GM23248 (cell line): Measurements from ENCODE around the gene TRAPPC3L. TPM values are rescaled to one million over a fixed set of nuclear protein-coding genes. Genes with fewer than 3 reads are reported as not detected.

ENCODE experiments used
- DNase-seq: peaks from one replicate; pipeline ENCODE4 v3.0.0-alpha.2; 2015
- H2AFZ ChIP-seq: fragments of 200-600 bp; sonication (generic); 2 replicates; pipeline ENCODE4 v1.6.1; 2016; ENCODE audit warnings: antibody characterized with exemption
- H3F3A ChIP-seq: fragments of 200-600 bp; sonication (generic); 2 replicates; pipeline ENCODE4 v1.6.1; 2016; ENCODE audit warnings: mild to moderate bottlenecking, antibody characterized with exemption, mixed run types; ENCODE audit not compliant: insufficient read depth
- H3K27ac ChIP-seq: fragments of 200-600 bp; sonication (generic); 2 replicates; pipeline ENCODE4 v1.5.1; 2016; ENCODE audit warnings: mild to moderate bottlenecking
- H3K27me3 ChIP-seq: fragments of 200-600 bp; sonication (generic); replicated peaks from 2 replicates; pipeline ENCODE4 v1.6.1; 2016; ENCODE audit warnings: mild to moderate bottlenecking; ENCODE audit not compliant: insufficient read depth
- H3K36me3 ChIP-seq: fragments of 200-600 bp; sonication (generic); 2 replicates; pipeline ENCODE4 v1.6.1; 2016; ENCODE audit warnings: low read depth, mild to moderate bottlenecking
- H3K4me1 ChIP-seq: fragments of 200-600 bp; sonication (generic); 2 replicates; pipeline ENCODE4 v1.6.1; 2016; ENCODE audit warnings: mild to moderate bottlenecking; ENCODE audit not compliant: insufficient read depth
- H3K4me2 ChIP-seq: fragments of 200-600 bp; sonication (generic); one replicate; pipeline ENCODE4 v1.6.1; 2016; ENCODE audit warnings: mild to moderate bottlenecking; ENCODE audit not compliant: unreplicated experiment
- H3K4me3 ChIP-seq: fragments of 200-600 bp; sonication (generic); 2 replicates; pipeline ENCODE4 v1.5.1; 2016; ENCODE audit warnings: mild to moderate bottlenecking
- H3K79me2 ChIP-seq: fragments of 200-600 bp; sonication (generic); 2 replicates; pipeline ENCODE4 v1.6.1; 2016; ENCODE audit warnings: mild to moderate bottlenecking; ENCODE audit not compliant: insufficient read depth
- H3K9ac ChIP-seq: fragments of 200-600 bp; sonication (generic); 2 replicates; pipeline ENCODE4 v1.6.1; 2016; ENCODE audit warnings: mild to moderate bottlenecking
- H3K9me2 ChIP-seq: fragments of 200-600 bp; sonication (generic); 2 replicates; pipeline ENCODE4 v1.6.1; 2016; ENCODE audit warnings: mixed run types, mild to moderate bottlenecking, moderate library complexity; ENCODE audit not compliant: insufficient read depth
- H3K9me3 ChIP-seq: fragments of 200-600 bp; sonication (generic); one replicate; pipeline ENCODE4 v1.6.1; 2017; ENCODE audit warnings: low read depth
- H4K20me1 ChIP-seq: fragments of 200-600 bp; sonication (generic); 2 replicates; pipeline ENCODE4 v1.6.0; 2016; ENCODE audit not compliant: insufficient read depth
- EZH2 ChIP-seq: fragments of 200-600 bp; sonication (generic); IDR thresholded peaks from 2 replicates; pipeline ENCODE4 v1.6.1; 2018; ENCODE audit warnings: antibody characterized with exemption, mild to moderate bottlenecking; ENCODE audit not compliant: insufficient read depth, poor library complexity, severe bottlenecking
- EZH2phosphoT487 ChIP-seq: fragments of 200-600 bp; sonication (generic); IDR thresholded peaks from 2 replicates; pipeline ENCODE4 v1.6.1; 2018; ENCODE audit warnings: antibody characterized with exemption, moderate library complexity, mild to moderate bottlenecking, low read depth; ENCODE audit not compliant: insufficient read depth
- WGBS, 2 experiments: methylation state at CpG; one replicate each; pipeline ENCODE4 v1.1.6; 2015 to 2017; ENCODE audit warnings: low lambda C conversion rate in 2 of 2, low coverage in 1 of 2; ENCODE audit errors: missing lambda C conversion rate in 2 of 2; 5-methylcytosine and 5-hydroxymethylcytosine counted together
- in situ Hi-C: fragments of 300-500 bp; cut with MboI; formaldehyde crosslinking; loops from 2 replicates; pipeline ENCODE4 v1.15.0; 2020
- polyA plus RNA-seq: library from polyadenylated mRNA; unstranded; fragments of >200 nt; fragmentation: Nextera tagmentation; extraction: Ambion mirVana; gene quantifications from 2 replicates; pipeline ENCODE4 v1.2.1, GENCODE V29; 2016
- total RNA-seq: library from RNA; depleted of rRNA; stranded (reverse); fragments of >200 nt; shearing (Covaris generic); gene quantifications from 2 replicates; pipeline ENCODE4 v1.2.3, GENCODE V29; 2014

TRAPPC3L gene
- total and polyA plus RNA-seq, 2 experiments from 2014 or later = not detected

DNA sequence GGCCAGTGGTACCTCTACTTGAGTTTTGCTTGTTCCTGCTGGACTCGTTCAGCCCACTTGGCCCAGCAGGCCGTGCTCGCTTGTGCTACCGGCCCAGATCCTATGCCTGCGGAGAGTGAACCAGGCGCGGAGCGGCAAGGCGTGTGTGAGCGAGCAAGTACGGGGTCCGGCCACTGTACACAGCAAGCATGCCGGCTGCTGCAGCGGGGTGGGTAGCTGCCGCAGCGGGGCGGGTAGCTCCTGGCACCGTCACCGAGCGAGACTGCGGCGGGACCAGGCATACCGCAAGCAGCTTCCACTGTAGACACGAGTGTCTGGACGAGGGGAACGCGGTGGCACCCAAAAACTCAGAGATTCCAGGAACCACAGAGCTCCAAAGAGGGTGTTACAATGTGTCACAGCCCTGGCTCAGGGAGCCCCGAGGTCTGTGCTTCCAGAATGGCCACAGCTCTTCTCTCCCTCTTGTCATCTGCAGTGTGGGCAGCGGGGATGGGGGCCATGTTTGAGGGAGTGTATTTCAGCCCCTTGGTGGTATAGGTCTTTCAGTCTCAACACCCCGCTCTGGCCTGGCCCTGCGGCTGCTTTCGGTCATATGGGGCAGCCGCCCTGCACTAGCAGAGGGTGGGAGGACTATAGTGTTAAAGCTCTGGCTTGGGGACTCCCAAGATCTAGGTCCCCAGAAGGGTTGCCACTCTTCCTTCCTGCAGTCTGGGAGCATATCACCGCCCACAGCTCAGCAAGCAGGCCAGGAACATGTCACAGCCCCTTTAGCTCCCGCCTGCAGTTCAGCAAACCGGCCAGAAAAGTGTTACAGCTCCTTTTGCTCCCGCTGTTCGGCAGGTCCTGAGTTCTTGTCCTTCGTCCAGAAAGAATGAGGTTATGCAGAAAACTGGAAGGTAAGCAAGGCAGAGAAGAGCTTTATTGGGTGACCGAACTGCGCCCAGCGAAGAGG is 19.7 kb upstream of the TRAPPC3L start:
- Histone ChIP-seq H3K4me3 (peak overlapping the region; percentile 45), H3F3A (peaks cover 15% of the 10 kb centered on the region), H3K27ac (no peak overlapping the region), H3K36me3 (no peaks in the 10 kb centered on the region), H3K9me2 (no peaks in the 10 kb centered on the region), H3K9ac (no peak overlapping the region), H3K4me1 (peaks cover 36% of the 10 kb centered on the region), H3K27me3 (no peaks in the 10 kb centered on the region), H3K79me2 (peaks cover 11% of the 10 kb centered on the region), H4K20me1 (no peaks in the 10 kb centered on the region), H3K4me2 (peak overlapping the region; percentile 66), H2AFZ (peak overlapping the region; percentile 77), H3K9me3 (no peaks in the 10 kb centered on the region)
- TF ChIP-seq EZH2phosphoT487 = no peak
- no peak for TF ChIP-seq EZH2
- peak; percentile 46 for DNase-seq
- 49 to 55% methylated on average over 42 of the region's 42 CpGs for WGBS, 2 experiments
- in situ Hi-C loops = no loop called here

DNA sequence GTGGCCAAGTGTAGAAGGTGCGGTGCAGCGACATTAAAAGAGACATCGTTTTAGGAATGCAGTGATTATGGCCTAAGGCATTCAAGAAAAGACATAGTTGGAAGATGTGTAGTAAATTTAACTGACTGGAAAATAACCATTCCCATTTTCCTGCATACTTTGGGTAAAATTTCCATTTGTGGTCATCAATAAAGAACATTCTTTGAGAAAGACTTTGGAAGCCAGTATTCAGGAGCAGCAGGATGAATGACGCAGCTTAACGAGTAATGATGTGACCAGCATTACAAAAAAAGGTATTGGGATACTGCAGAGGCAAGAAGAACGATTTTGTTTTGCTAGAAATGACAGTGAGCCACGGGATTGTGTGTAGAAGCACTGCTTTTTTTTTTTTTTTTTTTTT is 18.8 kb upstream of the TRAPPC3L start:
- in situ Hi-C loops = no loop called here
- Histone ChIP-seq H3K9me2 (no peaks in the 10 kb centered on the region), H3K27me3 (no peaks in the 10 kb centered on the region), H3K9ac (no peak overlapping the region), H4K20me1 (no peaks in the 10 kb centered on the region), H3K4me3 (no peak overlapping the region), H3K4me2 (peak overlapping the region; percentile 66), H3K79me2 (0 out of 2 replicates have a peak, but pooled peaks cover 2% of the 10 kb centered on the region), H2AFZ (peak overlapping the region; percentile 77), H3K4me1 (peaks cover 35% of the 10 kb centered on the region), H3K27ac (no peak overlapping the region), H3K36me3 (no peaks in the 10 kb centered on the region), H3F3A (peaks cover 11% of the 10 kb centered on the region), H3K9me3 (no peaks in the 10 kb centered on the region)
- DNase-seq = peak; percentile 20
- 67 to 76% methylated on average over 7 of the region's 7 CpGs for WGBS, 2 experiments
- TF ChIP-seq EZH2phosphoT487 (no peak), EZH2 (no peak)

DNA sequence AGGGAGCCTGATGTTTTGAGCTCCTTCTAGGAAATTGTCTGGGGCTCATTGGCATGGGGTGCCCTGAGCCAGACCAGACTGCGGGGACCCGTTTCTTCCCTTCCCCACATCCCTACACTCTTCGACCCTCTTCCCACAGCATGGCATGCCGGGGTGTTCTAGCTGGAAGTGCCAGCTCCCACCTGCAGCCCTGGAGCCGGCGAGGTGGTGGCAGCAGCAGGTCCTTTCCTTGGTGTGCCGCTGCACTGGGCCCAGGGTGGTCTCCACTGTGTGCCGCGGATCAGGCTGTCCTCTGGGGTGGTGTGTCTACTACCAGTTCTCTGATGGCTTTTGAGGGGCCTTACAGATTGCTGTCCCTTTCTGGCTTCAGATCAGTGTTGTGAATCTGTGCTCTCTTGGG is 18.3 kb upstream of the TRAPPC3L start:
- Histone ChIP-seq H3K9ac (no peak overlapping the region), H3K4me2 (no peak overlapping the region), H3K9me3 (no peaks in the 10 kb centered on the region), H3K36me3 (no peaks in the 10 kb centered on the region), H3K27me3 (no peaks in the 10 kb centered on the region), H3K4me1 (peaks cover 36% of the 10 kb centered on the region), H3K79me2 (no peaks in the 10 kb centered on the region), H3K9me2 (no peaks in the 10 kb centered on the region), H3K27ac (no peak overlapping the region), H3K4me3 (no peak overlapping the region), H3F3A (peaks cover 7% of the 10 kb centered on the region), H2AFZ (0 out of 2 replicates have a peak overlapping the region, but pooled peaks have one; percentile 77), H4K20me1 (no peaks in the 10 kb centered on the region)
- WGBS, 2 experiments = 92% methylated on average over 7 to 9 of the region's 9 CpGs
- no peak for DNase-seq
- TF ChIP-seq EZH2phosphoT487 (no peak), EZH2 (no peak)
- in situ Hi-C loops = no loop called here

DNA sequence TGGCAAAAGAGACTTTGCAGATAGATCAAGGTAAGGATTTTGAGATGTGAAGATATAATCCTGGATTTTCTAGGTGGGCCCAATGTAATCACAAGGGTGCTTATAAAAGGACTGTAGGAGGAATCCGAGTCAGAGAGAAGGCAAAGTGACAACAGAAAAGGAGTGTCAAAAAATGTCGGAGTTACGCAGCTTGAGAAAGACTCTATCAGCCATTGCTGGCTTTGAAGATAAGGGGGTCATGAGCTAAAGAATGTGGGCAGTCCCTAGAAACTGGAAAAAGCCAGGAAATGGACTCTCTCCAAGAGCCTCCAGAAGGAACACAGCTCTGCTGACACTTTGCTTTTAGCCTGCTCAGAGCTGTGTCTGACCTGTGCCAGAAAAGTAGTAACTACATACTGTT is 17.1 kb upstream of the TRAPPC3L start:
- no peak for DNase-seq
- no peaks in the 10 kb centered on the region for H3K27me3 ChIP-seq
- no peak overlapping the region for H3K4me3 ChIP-seq
- H3K27ac ChIP-seq = no peak overlapping the region
- H3K9me2 ChIP-seq = no peaks in the 10 kb centered on the region
- H2AFZ ChIP-seq = no peak overlapping the region; the same call in 1 of the 2 replicates
- H3K79me2 ChIP-seq = no peaks in the 10 kb centered on the region
- peaks cover 11% of the 10 kb centered on the region for H3F3A ChIP-seq
- no peaks in the 10 kb centered on the region for H4K20me1 ChIP-seq
- no peaks in the 10 kb centered on the region for H3K9me3 ChIP-seq
- WGBS, 2 experiments = 74 to 84% methylated on average over 3 of the region's 3 CpGs
- H3K4me2 ChIP-seq = no peak overlapping the region
- H3K9ac ChIP-seq = no peak overlapping the region
- TF ChIP-seq EZH2 = no peak
- TF ChIP-seq EZH2phosphoT487 = no peak
- no peaks in the 10 kb centered on the region for H3K36me3 ChIP-seq
- H3K4me1 ChIP-seq = peaks cover 37% of the 10 kb centered on the region
- in situ Hi-C loops = no loop called here
